H1 (cell line): Measurements from ENCODE around the gene CXCL3. TPM values are rescaled to one million over a fixed set of nuclear protein-coding genes. Genes with fewer than 3 reads are reported as not detected.

ENCODE experiments used
- CTCF ChIA-PET: fragments of 300-600 bp; sonication (Branson Sonifier 250); formaldehyde crosslinking; loops from one replicate; lab custom pipeline; 2021; ENCODE audit not compliant: partially characterized antibody; lab: Charles Lee
- POLR2A ChIA-PET: fragments of 300-600 bp; sonication (Branson Sonifier 250); formaldehyde crosslinking; loops from one replicate; lab custom pipeline; 2021; ENCODE audit warnings: inconsistent platforms; ENCODE audit not compliant: partially characterized antibody; lab: Charles Lee
- DNase-seq, 2 experiments: peaks; one replicate each; pipeline versions ENCODE4 v3.0.0 to v3.0.0-alpha.2; 2010 to 2022; ENCODE audit warnings: low spot score in 2 of 2, low read depth in 1 of 2, mixed read lengths in 1 of 2
- FAIRE-seq: peaks from 2 replicates; lab custom pipeline; 2011; peaks lifted over from hg19 to GRCh38; lab: Jason Lieb, UNC
- H2AFZ ChIP-seq: 2 replicates; pipeline ENCODE4 v1.8.1; 2012; ENCODE audit warnings: low read length, inconsistent platforms
- H2AK5ac ChIP-seq: 2 replicates; pipeline ENCODE4 v1.6.1; 2013; ENCODE audit warnings: low read depth, low read length
- H2BK120ac ChIP-seq: replicated peaks from 2 replicates; pipeline ENCODE3; 2013; ENCODE audit warnings: low read depth, low read length, inconsistent platforms
- H2BK12ac ChIP-seq: 2 replicates; pipeline ENCODE4 v1.6.1; 2013; ENCODE audit warnings: low read depth, low read length
- H2BK15ac ChIP-seq: 2 replicates; pipeline ENCODE4 v1.6.1; 2013; ENCODE audit warnings: low read length
- H2BK20ac ChIP-seq: 2 replicates; pipeline ENCODE4 v1.6.1; 2013; ENCODE audit warnings: low read length
- H2BK5ac ChIP-seq: 2 replicates; pipeline ENCODE4 v1.6.1; 2013; ENCODE audit warnings: low read depth, low read length
- H3K14ac ChIP-seq: 2 replicates; pipeline ENCODE4 v1.6.1; 2013; ENCODE audit warnings: inconsistent platforms; ENCODE audit not compliant: insufficient read length
- H3K18ac ChIP-seq: 2 replicates; pipeline ENCODE4 v1.6.1; 2013; ENCODE audit warnings: low read length; ENCODE audit errors: extremely low read depth
- H3K23ac ChIP-seq: 2 replicates; pipeline ENCODE4 v1.6.1; 2013; ENCODE audit warnings: inconsistent platforms; ENCODE audit not compliant: insufficient read length
- H3K23me2 ChIP-seq: 2 replicates; pipeline ENCODE4 v1.6.1; 2013; ENCODE audit warnings: low read depth, low read length
- H3K27ac ChIP-seq: 2 replicates; pipeline ENCODE4 v1.6.1; 2011; ENCODE audit warnings: low read depth, low read length, inconsistent platforms
- H3K27me3 ChIP-seq, 4 experiments: replicated peaks in 1 of 4; 1 replicate in 1 of 4; 2 replicates in 3 of 4; pipeline versions ENCODE4 v1.6.1 to v1.8.1; 2011 to 2013; ENCODE audit warnings: low read length in 3 of 4, mild to moderate bottlenecking in 3 of 4, inconsistent platforms in 2 of 4, mixed read lengths in 2 of 4, moderate library complexity in 1 of 4; ENCODE audit not compliant: control insufficient read depth in 3 of 4, insufficient read depth in 3 of 4; ENCODE audit errors: extremely low read depth in 1 of 4
- H3K36me3 ChIP-seq, 4 experiments: 2 replicates each; pipeline versions ENCODE4 v1.6.1 to v1.8.1; 2011 to 2013; ENCODE audit warnings: mild to moderate bottlenecking in 4 of 4, low read length in 3 of 4, moderate library complexity in 2 of 4, control low read depth in 1 of 4, inconsistent platforms in 1 of 4; ENCODE audit not compliant: insufficient read depth in 4 of 4, control insufficient read depth in 2 of 4
- H3K4ac ChIP-seq: replicated peaks from 2 replicates; pipeline ENCODE3; 2013; ENCODE audit warnings: low read length, low read depth, mixed read lengths, inconsistent platforms; ENCODE audit not compliant: insufficient read length
- H3K4me1 ChIP-seq, 4 experiments: replicated peaks in 1 of 4; 1 replicate in 1 of 4; 2 replicates in 3 of 4; pipeline versions ENCODE4 v1.6.1 to v1.8.1; 2011 to 2013; ENCODE audit warnings: low read length in 3 of 4, inconsistent platforms in 2 of 4, mixed read lengths in 1 of 4; ENCODE audit not compliant: insufficient read depth in 4 of 4, control insufficient read depth in 3 of 4
- H3K4me2 ChIP-seq, 2 experiments: 2 replicates each; pipeline versions ENCODE4 v1.6.1 to v1.8.1; 2011 to 2013; ENCODE audit warnings: low read depth in 2 of 2, low read length in 2 of 2, control low read depth in 1 of 2, inconsistent platforms in 1 of 2, mild to moderate bottlenecking in 1 of 2; ENCODE audit not compliant: insufficient read depth in 1 of 2
- H3K4me3 ChIP-seq, 4 experiments: fragments of 200-600, 300-600 bp in 1 of 4; sonication (generic), shearing (Covaris generic), sonication (Bioruptor Twin) in 1 of 4; 2 replicates each; pipeline versions ENCODE4 v1.5.1 to v1.8.1; 2011 to 2016; ENCODE audit warnings: low read length in 4 of 4, low read depth in 3 of 4, control low read depth in 2 of 4, inconsistent platforms in 2 of 4, mild to moderate bottlenecking in 2 of 4, mixed read lengths in 1 of 4, moderate library complexity in 1 of 4; ENCODE audit not compliant: insufficient read depth in 2 of 4; ENCODE audit errors: extremely low read depth in 1 of 4
- H3K56ac ChIP-seq: replicated peaks from 2 replicates; pipeline ENCODE3; 2013; ENCODE audit warnings: low read depth, mild to moderate bottlenecking, mixed read lengths, low read length, inconsistent platforms; ENCODE audit not compliant: insufficient read length
- H3K79me1 ChIP-seq: 2 replicates; pipeline ENCODE4 v1.6.1; 2013; ENCODE audit warnings: low read depth, low read length, control low read depth
- H3K79me2 ChIP-seq, 2 experiments: 2 replicates each; pipeline versions ENCODE4 v1.6.1 to v1.8.1; 2012 to 2013; ENCODE audit warnings: low read length in 2 of 2, mild to moderate bottlenecking in 2 of 2, inconsistent platforms in 1 of 2; ENCODE audit not compliant: insufficient read depth in 2 of 2, control insufficient read depth in 1 of 2
- H3K9ac ChIP-seq, 4 experiments: replicated peaks in 1 of 4; 1 replicate in 1 of 4; 2 replicates in 3 of 4; pipeline versions ENCODE4 v1.6.1 to v1.8.1; 2011 to 2013; ENCODE audit warnings: low read depth in 3 of 4, low read length in 3 of 4, control low read depth in 2 of 4, mild to moderate bottlenecking in 2 of 4, moderate library complexity in 2 of 4, inconsistent platforms in 1 of 4; ENCODE audit errors: extremely low read depth in 1 of 4
- H3K9me3 ChIP-seq, 2 experiments: 2 replicates each; pipeline versions ENCODE4 v1.6.1 to v1.8.1; 2012 to 2013; ENCODE audit warnings: mild to moderate bottlenecking in 2 of 2, moderate library complexity in 2 of 2, control low read depth in 1 of 2, inconsistent platforms in 1 of 2, low read depth in 1 of 2, low read length in 1 of 2, mixed read lengths in 1 of 2; ENCODE audit not compliant: insufficient read depth in 2 of 2
- H4K20me1 ChIP-seq, 2 experiments: replicated peaks in 1 of 2; 2 replicates each; pipeline versions ENCODE3 to v1.8.1; 2011 to 2013; ENCODE audit warnings: inconsistent platforms in 2 of 2, low read length in 2 of 2, mild to moderate bottlenecking in 1 of 2; ENCODE audit not compliant: insufficient read depth in 2 of 2, control insufficient read depth in 1 of 2
- H4K5ac ChIP-seq: 2 replicates; pipeline ENCODE4 v1.6.1; 2013; ENCODE audit warnings: low read length, low read depth, mixed read lengths, inconsistent platforms; ENCODE audit not compliant: insufficient read length
- H4K8ac ChIP-seq: 2 replicates; pipeline ENCODE4 v1.8.0; 2013; ENCODE audit warnings: mild to moderate bottlenecking, moderate library complexity, low read length, inconsistent platforms; ENCODE audit not compliant: insufficient read depth; ENCODE audit errors: extremely low read depth
- H4K91ac ChIP-seq: replicated peaks from 2 replicates; pipeline ENCODE3; 2013; ENCODE audit warnings: low read length, mixed read lengths, inconsistent platforms; ENCODE audit not compliant: insufficient read length
- ASH2L ChIP-seq: fragments of 200-600, 300-600 bp; sonication (generic); IDR thresholded peaks from one replicate; pipeline ENCODE4 v1.7.1; 2017; ENCODE audit warnings: low read length
- ATF3 ChIP-seq: IDR thresholded peaks from 2 replicates; pipeline ENCODE4 v1.6.1; 2011; ENCODE audit warnings: low read depth, mild to moderate bottlenecking, low read length; ENCODE audit not compliant: insufficient read depth
- CBX8 ChIP-seq: fragments of 300-800, 300-1000 bp; sonication (generic); IDR thresholded peaks from 2 replicates; pipeline ENCODE4 v1.7.1; 2016; ENCODE audit warnings: low read depth, low read length, borderline replicate concordance
- CHD2 ChIP-seq: IDR thresholded peaks from 2 replicates; pipeline ENCODE4 v1.6.1; 2012; ENCODE audit warnings: low read length, improper control_type of control experiment
- CTBP2 ChIP-seq: IDR thresholded peaks from 2 replicates; pipeline ENCODE4 v1.7.0; 2011; ENCODE audit warnings: borderline replicate concordance, mild to moderate bottlenecking, moderate library complexity, mixed read lengths, low read length; ENCODE audit not compliant: insufficient read depth, insufficient read length
- E2F6 ChIP-seq: IDR thresholded peaks from 2 replicates; pipeline ENCODE4 v1.6.1; 2012; ENCODE audit warnings: inconsistent platforms
- EZH2 ChIP-seq: fragments of 200-600 bp; sonication (generic); IDR thresholded peaks from 2 replicates; pipeline ENCODE4 v1.7.1; 2012; ENCODE audit warnings: low read depth, mild to moderate bottlenecking, moderate library complexity, low read length, inconsistent platforms; ENCODE audit not compliant: severe bottlenecking
- POU5F1 ChIP-seq: IDR thresholded peaks from 2 replicates; pipeline ENCODE4 v1.6.1; 2011; ENCODE audit warnings: low read depth, mild to moderate bottlenecking, low read length, moderate library complexity
- RBBP5 ChIP-seq: IDR thresholded peaks from 2 replicates; pipeline ENCODE4 v1.7.1; 2012; ENCODE audit warnings: low read depth, mild to moderate bottlenecking, inconsistent platforms, low read length, moderate library complexity, borderline replicate concordance
- RXRA ChIP-seq: IDR thresholded peaks from 2 replicates; pipeline ENCODE4 v1.6.1; 2011; ENCODE audit warnings: low read depth, mild to moderate bottlenecking, low read length, moderate library complexity; ENCODE audit not compliant: insufficient read depth
- TCF12 ChIP-seq: IDR thresholded peaks from 2 replicates; pipeline ENCODE4 v1.6.1; 2011; ENCODE audit warnings: low read depth, mild to moderate bottlenecking, low read length
- ZNF274 ChIP-seq: IDR thresholded peaks from 2 replicates; pipeline ENCODE4 v1.7.0; 2012; ENCODE audit warnings: low read length, borderline replicate concordance; ENCODE audit errors: extremely low read depth
- polyA plus RNA-seq, 7 experiments: library from polyadenylated mRNA; depleted of rRNA in 3 of 7; stranded (reverse) in 5 of 7; unstranded in 2 of 7; fragments of >200 nt in 5 of 7; fragments of 200-250 nt in 2 of 7; gene quantifications; 1 replicate in 5 of 7; 2 replicates in 1 of 7; 4 replicates in 1 of 7; pipeline versions ENCODE4 v1.2.1 to v1.2.3, GENCODE V29; 2011 to 2013; ENCODE audit warnings: missing spikeins in 2 of 7, mixed read lengths in 2 of 7
- total RNA-seq: library from RNA; stranded (reverse); fragmentation: NEBNext Ultra II Directional; extraction: Animal tissue kit (Norgen Biotek cat#: 25700); gene quantifications from 2 replicates; pipeline ENCODE4 v1.2.1, GENCODE V29; 2021

CXCL3 gene
- total and polyA plus RNA-seq, 2 of the 8 experiments (the other 6 are each of a cell fraction or from before 2014, with no cell fraction given): 3.1 to 5.2 TPM

- Histone ChIP-seq H2AK5ac (no peak overlapping the region), H3K23ac (no peak overlapping the region), H2BK15ac (no peak overlapping the region), H4K20me1 (no peaks in the 10 kb centered on the region), H3K4me1 (0 out of 7 replicates have a peak, but pooled peaks cover 0 to 2% (median 0%) of the 10 kb centered on the region in 4 experiments), H2BK120ac (no peak overlapping the region), H2AFZ (no peak overlapping the region), H3K14ac (no peak overlapping the region), H3K18ac (no peak overlapping the region), H4K5ac (no peak overlapping the region), H3K79me2 (no peaks in the 10 kb centered on the region), H2BK12ac (no peak overlapping the region), H3K4ac (no peak overlapping the region), H3K56ac (no peak overlapping the region), H3K4me2 (no peak overlapping the region), H4K91ac (no peak overlapping the region), H3K36me3 (no peaks in the 10 kb centered on the region; a peak in 2 of 8 replicates), H4K8ac (no peak overlapping the region), H3K9me3 (peaks cover 0 to 13% of the 10 kb centered on the region in 2 experiments; a peak in 2 of 4 replicates), H3K27me3 (no peaks in the 10 kb centered on the region), H2BK20ac (no peak overlapping the region), H3K27ac (no peak overlapping the region), H3K4me3 (no peak overlapping the region), H3K79me1 (no peaks in the 10 kb centered on the region), H3K23me2 (no peaks in the 10 kb centered on the region), H3K9ac (no peak overlapping the region), H2BK5ac (no peak overlapping the region)
- DNase-seq: no peak
- no peak for FAIRE-seq
- ChIA-PET CTCF (no interaction called here), POLR2A (no interaction called here)
- TF ChIP-seq ZNF274 (no peak), CBX8 (no peak), EZH2 (no peak), ASH2L (no peak), E2F6 (no peak), ATF3 (no peak), POU5F1 (no peak), CTBP2 (no peak), TCF12 (no peak), CHD2 (no peak), RXRA (no peak), RBBP5 (no peak)
These were observed 29.1 kb upstream of the CXCL3 start for GRCh38 chr4:74067586-74067985.
